Measurements from ENCODE around the gene MS4A8.
"Not testable (repeated sequence)": the region's sequence is repeated elsewhere in the genome, so short reads cannot be mapped to it uniquely, and the experiment has no call there.

Gene MS4A8

GRCh38 chr11:60699284-60699691, at the start of gene MS4A8:
Gene MS4A8, plus strand, starts transcription at chr11:60699612. Its CDS starts 1,249 bp downstream, at chr11:60700861.
- DNase-seq: peak; percentile 40

- no peak for DNase-seq
Measured at GRCh38 chr11:60657888-60658287, 41.5 kb upstream of the MS4A8 start.

- DNase-seq: no peak
Measured at GRCh38 chr11:60658409-60658808, 41.0 kb upstream of the MS4A8 start.

GRCh38 chr11:60672255-60672654, 27.2 kb upstream of the MS4A8 start:
- no peak for DNase-seq

- not testable (repeated sequence) for DNase-seq
Measured at GRCh38 chr11:60678231-60678630, 21.2 kb upstream of the MS4A8 start.

GRCh38 chr11:60679879-60680278, 19.5 kb upstream of the MS4A8 start:
- no peak for DNase-seq

- DNase-seq: no peak
Measured at GRCh38 chr11:60680455-60681119, 18.8 kb upstream of the MS4A8 start.

GRCh38 chr11:60684541-60684848, 14.9 kb upstream of the MS4A8 start:
- DNase-seq: not testable (repeated sequence)

GRCh38 chr11:60691661-60692060, 7.8 kb upstream of the MS4A8 start:
- no peak for DNase-seq

- no peak for DNase-seq
Measured at GRCh38 chr11:60699936-60700335, 524 bp downstream of the MS4A8 start.

GRCh38 chr11:60700689-60701468, 1.5 kb downstream of the MS4A8 start:
- peak; percentile 70 for DNase-seq

GRCh38 chr11:60701469-60701818, 2.0 kb downstream of the MS4A8 start:
- DNase-seq: no peak

- no peak for DNase-seq
Measured at GRCh38 chr11:60703374-60703773, 4.0 kb downstream of the MS4A8 start.

- no peak for DNase-seq
Measured at GRCh38 chr11:60705895-60706294, 6.5 kb downstream of the MS4A8 start.

- no peak for DNase-seq
Measured at GRCh38 chr11:60706931-60707330, 7.5 kb downstream of the MS4A8 start.

GRCh38 chr11:60710482-60710881, 11.1 kb downstream of the MS4A8 start:
- no peak for DNase-seq

GRCh38 chr11:60711276-60711675, 11.9 kb downstream of the MS4A8 start:
- DNase-seq: no peak

- DNase-seq: not testable (repeated sequence)
Measured at GRCh38 chr11:60713423-60713822, 14.0 kb downstream of the MS4A8 start.

GRCh38 chr11:60717956-60718355, 18.5 kb downstream of the MS4A8 start:
- no peak for DNase-seq

GRCh38 chr11:60718524-60719316, 19.3 kb downstream of the MS4A8 start:
- DNase-seq: no peak

- no peak for DNase-seq
Measured at GRCh38 chr11:60719391-60719790, 20.0 kb downstream of the MS4A8 start.

GRCh38 chr11:60720460-60720859, 21.0 kb downstream of the MS4A8 start:
- DNase-seq: no peak

GRCh38 chr11:60724420-60724819, 25.0 kb downstream of the MS4A8 start, which contains the start of gene MS4A18:
Gene MS4A18, plus strand, starts transcription at chr11:60724720.
- DNase-seq: no peak

- DNase-seq: no peak
Measured at GRCh38 chr11:60725592-60725991, 26.2 kb downstream of the MS4A8 start.

All from hematopoietic multipotent progenitor cell treated with erythropoietin and hydrocortisone succinate and interleukin-3 and kit ligand, for 4 days (in vitro differentiated cells).